Activated CD8-positive, alpha-beta T cell treated with anti-CD3 and anti-CD28 coated beads for 36 hours (primary cell): ENCODE measurements around the gene S1PR5. TPM values are rescaled to one million over a fixed set of nuclear protein-coding genes. Genes with fewer than 3 reads are reported as not detected.

Source experiments
- ATAC-seq: fragments of 200-7000 bp; cut with Tn5 transposase; one replicate; pipeline ENCODE4 v1.10.0; 2021; ENCODE audit warnings: mild to moderate bottlenecking, moderate library complexity
- CTCF ChIA-PET: fragments of 350-600 bp; sonication (Branson Sonifier 250); formaldehyde crosslinking; loops from one replicate; lab custom pipeline; 2021; ENCODE audit warnings: antibody characterized with exemption; lab: Charles Lee
- POLR2A ChIA-PET: fragments of 350-600 bp; sonication (Branson Sonifier 250); formaldehyde crosslinking; loops from one replicate; lab custom pipeline; 2021; ENCODE audit warnings: antibody characterized with exemption; lab: Charles Lee
- DNase-seq: peaks from one replicate; pipeline ENCODE4 v3.0.0-alpha.2; 2020
- H3K27ac Mint-ChIP-seq: one replicate; pipeline ENCODE4 v1.8.0; 2021; ENCODE audit warnings: mild to moderate bottlenecking, mixed read lengths
- H3K27me3 Mint-ChIP-seq: one replicate; pipeline ENCODE4 v1.8.0; 2021; ENCODE audit warnings: mixed read lengths
- H3K36me3 Mint-ChIP-seq: one replicate; pipeline ENCODE4 v1.8.0; 2021; ENCODE audit warnings: low read depth, mixed read lengths
- H3K4me1 Mint-ChIP-seq: one replicate; pipeline ENCODE4 v1.8.0; 2021; ENCODE audit warnings: low read depth, mixed read lengths
- H3K4me3 Mint-ChIP-seq: one replicate; pipeline ENCODE4 v1.8.0; 2021; ENCODE audit warnings: mild to moderate bottlenecking, moderate library complexity, mixed read lengths
- H3K9me3 Mint-ChIP-seq: one replicate; pipeline ENCODE4 v1.8.0; 2021; ENCODE audit warnings: mixed read lengths
- CTCF ChIP-seq: fragments of 200-600 bp; IDR thresholded peaks from one replicate; pipeline ENCODE4 v1.8.0; 2022; ENCODE audit warnings: antibody characterized with exemption, mild to moderate bottlenecking
- intact Hi-C: fragments of 100-400 bp; cut with micrococcal nuclease; formaldehyde crosslinking; loops from one replicate; pipeline ENCODE4 v1.10.0; 2022
- total RNA-seq, 2 experiments: library from RNA; stranded (reverse); gene quantifications; one replicate each; pipeline ENCODE4 v1.2.3, GENCODE V29; 2021

Gene S1PR5
- 1 to 10 TPM in 1 of 2 experiments, under 1 TPM in 1; 0.81 to 1.1 TPM for total RNA-seq

GRCh38 chr19:10517361-10517759 lies at the start of gene S1PR5:
S1PR5 (minus strand) TSS chr19:10517447; CDS start chr19:10515011, 2,436 bp downstream.
- ChIA-PET CTCF (interaction anchor here (1.1 to 1.3 kb wide), 2 partner anchors 25 to 34 kb away, joined by 3 to 5 read pairs; no protein-coding TSS in a partner anchor), POLR2A (interaction anchor here (0.9 to 1.4 kb wide), 5 partner anchors 30 to 126 kb away, joined by 3 to 4 read pairs (median 3); no protein-coding TSS in a partner anchor)
- Mint-ChIP-seq H3K9me3 (no peaks in the 10 kb centered on the region), H3K36me3 (no peaks in the 10 kb centered on the region), H3K4me1 (peaks cover 24% of the 10 kb centered on the region), H3K27ac (peak within 1 kb of the TSS; percentile 10), H3K27me3 (peaks cover 54% of the 10 kb centered on the region), H3K4me3 (peak within 1 kb of the TSS; percentile 48)
- intact Hi-C loops, result no loop called here
- DNase-seq (no peak), ATAC-seq (peak; percentile 12)
- TF ChIP-seq CTCF, result no peak

- DNase-seq, result peak; percentile 87
- H3K27ac Mint-ChIP-seq, result peak overlapping the region; percentile 92
- ATAC-seq, result peak; percentile 21
- no peak for TF ChIP-seq CTCF
- no peaks in the 10 kb centered on the region for H3K27me3 Mint-ChIP-seq
- POLR2A ChIA-PET, result interaction anchor here (0.7 to 10.6 kb wide), 20 partner anchors 8 to 296 kb away, joined by 3 to 104 read pairs (median 4); partner anchors contain the start of genes ICAM1, KEAP1, QTRT1 and S1PR5
- peaks cover 32% of the 10 kb centered on the region for H3K36me3 Mint-ChIP-seq
- intact Hi-C loops, result loop anchor here (5.0 kb wide), 1 partner anchor 60 kb away; no protein-coding TSS in a partner anchor
- H3K4me3 Mint-ChIP-seq, result peak overlapping the region; percentile 86
- CTCF ChIA-PET, result interaction anchor here (0.8 to 9.2 kb wide), 11 partner anchors 11 to 297 kb away, joined by 3 to 71 read pairs (median 4); partner anchors contain the start of gene QTRT1
- H3K4me1 Mint-ChIP-seq, result peaks cover 30% of the 10 kb centered on the region
- H3K9me3 Mint-ChIP-seq, result no peaks in the 10 kb centered on the region
These were observed 49.6 kb upstream of the S1PR5 start for GRCh38 chr19:10566658-10567410.

GRCh38 chr19:10566408-10566657 lies 49.1 kb upstream of the S1PR5 start:
- no peak for TF ChIP-seq CTCF
- ATAC-seq, result no peak
- H3K4me3 Mint-ChIP-seq, result peak overlapping the region; percentile 86
- CTCF ChIA-PET, result interaction anchor here (0.7 to 9.2 kb wide), 8 partner anchors 14 to 297 kb away, joined by 3 to 71 read pairs (median 4); partner anchors contain the start of gene QTRT1
- no peak for DNase-seq
- H3K36me3 Mint-ChIP-seq, result peaks cover 36% of the 10 kb centered on the region
- intact Hi-C loops, result loop anchor here (5.0 kb wide), 1 partner anchor 59 kb away; no protein-coding TSS in a partner anchor
- H3K27ac Mint-ChIP-seq, result peak overlapping the region; percentile 92
- H3K27me3 Mint-ChIP-seq, result no peaks in the 10 kb centered on the region
- H3K9me3 Mint-ChIP-seq, result no peaks in the 10 kb centered on the region
- POLR2A ChIA-PET, result interaction anchor here (0.8 to 10.6 kb wide), 14 partner anchors 12 to 296 kb away, joined by 3 to 104 read pairs (median 4); partner anchors contain the start of genes ICAM1 and TMED1
- H3K4me1 Mint-ChIP-seq, result peaks cover 34% of the 10 kb centered on the region

GRCh38 chr19:10565567-10566407 lies 48.5 kb upstream of the S1PR5 start, which contains the start of gene KRI1:
KRI1 (minus strand) TSS chr19:10566010; CDS start chr19:10565999, 11 bp downstream.
- peak; percentile 33 for TF ChIP-seq CTCF
- intact Hi-C loops, result loop anchor here (5.0 kb wide), 1 partner anchor 58 kb away; no protein-coding TSS in a partner anchor
- H3K4me1 Mint-ChIP-seq, result peaks cover 37% of the 10 kb centered on the region

More at GRCh38 chr19:10565567-10566407, 48.5 kb upstream of the S1PR5 start, which contains the start of gene KRI1:
- no peaks in the 10 kb centered on the region for H3K27me3 Mint-ChIP-seq
- POLR2A ChIA-PET, result interaction anchor here (0.8 to 10.6 kb wide), 11 partner anchors 12 to 295 kb away, joined by 3 to 104 read pairs (median 4); partner anchors contain the start of genes ICAM1 and TMED1
- H3K4me3 Mint-ChIP-seq, result peak within 1 kb of the TSS; percentile 86
- no peaks in the 10 kb centered on the region for H3K9me3 Mint-ChIP-seq
- peak within 1 kb of the TSS; percentile 92 for H3K27ac Mint-ChIP-seq
- peak; percentile 99 for DNase-seq
- peak; percentile 43 for ATAC-seq
- H3K36me3 Mint-ChIP-seq, result peaks cover 41% of the 10 kb centered on the region
- CTCF ChIA-PET, result interaction anchor here (0.7 to 9.2 kb wide), 9 partner anchors 11 to 296 kb away, joined by 3 to 71 read pairs (median 5); partner anchors contain the start of gene QTRT1
